Choroid plexus epithelial cell (primary cell): ENCODE measurements around the gene RNPEPL1.
A peak's percentile ranks its signal among the peaks of the same experiment; 100 is the strongest.
"Not testable (repeated sequence)": the region's sequence is repeated elsewhere in the genome, so short reads cannot be mapped to it uniquely, and the experiment has no call there.

Experiments used
- DNase-seq: peaks from one replicate; pipeline ENCODE4 v3.0.0-alpha.2; 2010; ENCODE audit warnings: low read depth
- H3K4me3 ChIP-seq: 2 replicates; pipeline ENCODE4 v1.5.1; 2011; ENCODE audit warnings: low read depth, mild to moderate bottlenecking, control low read depth, low read length, moderate library complexity
- TF ChIP-seq, protein P1 (sequence below): conservative IDR thresholded peaks from 2 replicates; pipeline ENCODE4 v1.5.1; 2011; ENCODE audit warnings: low read depth, mild to moderate bottlenecking, control low read depth, inconsistent platforms, low read length, moderate library complexity

Gene RNPEPL1

GRCh38 chr2:240561325-240561971 is 6.8 kb upstream of the RNPEPL1 start:
- H3K4me3 ChIP-seq: peak overlapping the region; percentile 69
- TF ChIP-seq, protein P1, sequence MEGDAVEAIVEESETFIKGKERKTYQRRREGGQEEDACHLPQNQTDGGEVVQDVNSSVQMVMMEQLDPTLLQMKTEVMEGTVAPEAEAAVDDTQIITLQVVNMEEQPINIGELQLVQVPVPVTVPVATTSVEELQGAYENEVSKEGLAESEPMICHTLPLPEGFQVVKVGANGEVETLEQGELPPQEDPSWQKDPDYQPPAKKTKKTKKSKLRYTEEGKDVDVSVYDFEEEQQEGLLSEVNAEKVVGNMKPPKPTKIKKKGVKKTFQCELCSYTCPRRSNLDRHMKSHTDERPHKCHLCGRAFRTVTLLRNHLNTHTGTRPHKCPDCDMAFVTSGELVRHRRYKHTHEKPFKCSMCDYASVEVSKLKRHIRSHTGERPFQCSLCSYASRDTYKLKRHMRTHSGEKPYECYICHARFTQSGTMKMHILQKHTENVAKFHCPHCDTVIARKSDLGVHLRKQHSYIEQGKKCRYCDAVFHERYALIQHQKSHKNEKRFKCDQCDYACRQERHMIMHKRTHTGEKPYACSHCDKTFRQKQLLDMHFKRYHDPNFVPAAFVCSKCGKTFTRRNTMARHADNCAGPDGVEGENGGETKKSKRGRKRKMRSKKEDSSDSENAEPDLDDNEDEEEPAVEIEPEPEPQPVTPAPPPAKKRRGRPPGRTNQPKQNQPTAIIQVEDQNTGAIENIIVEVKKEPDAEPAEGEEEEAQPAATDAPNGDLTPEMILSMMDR: no peak
- DNase-seq: peak; percentile 85

DNA sequence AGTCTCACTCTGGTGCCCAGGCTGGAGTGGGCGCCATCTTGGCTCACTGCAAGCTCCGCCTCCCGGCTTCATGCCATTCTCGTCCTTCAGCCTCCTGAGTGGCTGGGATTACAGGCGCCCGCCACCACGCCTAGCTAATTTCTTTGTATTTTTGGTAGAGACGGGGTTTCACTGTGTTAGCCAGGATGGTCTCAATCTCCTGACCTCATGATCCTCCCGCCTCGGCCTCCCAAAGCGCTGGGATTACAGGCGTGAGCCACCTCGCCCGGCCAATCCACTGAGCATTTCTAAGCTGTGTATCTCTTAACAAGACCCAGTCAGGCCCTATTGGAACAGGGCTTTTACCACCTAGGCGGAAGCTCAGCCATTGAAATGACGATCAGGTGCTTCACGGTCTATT is 5.1 kb upstream of the RNPEPL1 start:
- not testable (repeated sequence) for DNase-seq, H3K4me3 ChIP-seq

DNA sequence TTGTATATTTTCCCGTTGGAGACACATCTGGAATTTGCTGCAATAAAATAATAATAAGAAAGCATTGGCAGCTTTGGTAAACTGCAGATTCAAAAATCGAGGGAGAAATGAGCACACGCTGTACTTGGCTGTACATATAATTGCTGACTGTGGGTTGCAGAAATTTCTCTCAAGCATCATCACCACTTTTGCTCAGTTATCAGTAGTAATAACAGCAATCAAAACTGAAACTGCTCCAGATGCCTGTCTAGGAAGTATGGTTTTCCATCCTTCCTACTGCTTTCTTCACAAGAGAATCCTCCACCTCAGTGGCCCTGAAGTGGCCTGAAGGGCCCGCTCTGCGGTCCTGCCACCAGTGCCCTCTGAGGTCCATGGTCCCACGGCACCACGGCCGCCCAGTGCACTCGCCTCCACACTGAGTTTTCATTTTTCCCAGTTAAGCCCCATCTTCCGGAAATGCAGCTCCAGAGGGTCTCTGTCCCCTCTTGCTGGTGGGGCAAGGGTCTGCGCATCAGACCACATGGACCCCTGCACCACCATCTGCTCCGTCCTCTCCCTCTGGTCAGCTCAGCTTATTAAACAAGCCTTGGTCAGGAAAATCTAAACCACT is 4.2 kb upstream of the RNPEPL1 start:
- TF ChIP-seq, protein P1: no peak
- H3K4me3 ChIP-seq: no peak overlapping the region
- DNase-seq: no peak

DNA sequence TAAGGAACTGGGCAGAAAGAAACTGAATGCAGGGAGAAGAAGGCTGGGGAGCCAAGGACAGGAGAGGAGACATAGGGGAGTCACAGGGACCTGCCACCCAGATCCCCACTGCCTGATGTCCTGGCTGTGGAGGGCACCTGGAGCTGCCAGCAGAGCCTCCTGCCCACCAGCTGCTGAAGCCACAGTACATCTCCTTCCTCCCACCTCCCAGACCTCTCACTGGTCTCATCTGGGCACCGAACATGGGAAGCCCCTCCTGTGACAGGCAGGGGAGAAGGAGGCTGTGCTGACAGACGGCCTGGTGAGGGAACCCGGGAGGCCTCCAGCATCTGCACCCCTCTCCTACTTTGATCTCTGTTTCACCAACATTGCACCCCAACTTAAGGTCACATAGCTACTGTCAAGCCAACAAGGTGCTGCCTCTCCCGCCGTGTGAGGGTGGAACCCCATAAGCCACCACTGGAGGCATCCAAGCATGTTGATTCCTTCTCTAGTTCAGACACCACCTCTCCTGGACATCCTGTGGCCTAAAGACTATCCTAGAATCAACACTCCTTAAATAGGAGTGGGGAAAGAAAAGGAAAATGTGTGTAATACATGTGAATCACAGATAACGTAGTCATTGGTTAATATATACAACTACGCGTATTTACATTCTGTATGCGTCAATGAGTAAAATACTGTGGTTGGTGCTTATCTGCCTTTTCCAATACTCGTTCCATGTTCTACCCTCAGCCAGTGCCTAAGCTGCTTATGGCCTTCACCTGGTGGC is 3.5 kb upstream of the RNPEPL1 start:
- DNase-seq: peak; percentile 55
- TF ChIP-seq, protein P1: peak; percentile 41
- H3K4me3 ChIP-seq: no peak overlapping the region

DNA sequence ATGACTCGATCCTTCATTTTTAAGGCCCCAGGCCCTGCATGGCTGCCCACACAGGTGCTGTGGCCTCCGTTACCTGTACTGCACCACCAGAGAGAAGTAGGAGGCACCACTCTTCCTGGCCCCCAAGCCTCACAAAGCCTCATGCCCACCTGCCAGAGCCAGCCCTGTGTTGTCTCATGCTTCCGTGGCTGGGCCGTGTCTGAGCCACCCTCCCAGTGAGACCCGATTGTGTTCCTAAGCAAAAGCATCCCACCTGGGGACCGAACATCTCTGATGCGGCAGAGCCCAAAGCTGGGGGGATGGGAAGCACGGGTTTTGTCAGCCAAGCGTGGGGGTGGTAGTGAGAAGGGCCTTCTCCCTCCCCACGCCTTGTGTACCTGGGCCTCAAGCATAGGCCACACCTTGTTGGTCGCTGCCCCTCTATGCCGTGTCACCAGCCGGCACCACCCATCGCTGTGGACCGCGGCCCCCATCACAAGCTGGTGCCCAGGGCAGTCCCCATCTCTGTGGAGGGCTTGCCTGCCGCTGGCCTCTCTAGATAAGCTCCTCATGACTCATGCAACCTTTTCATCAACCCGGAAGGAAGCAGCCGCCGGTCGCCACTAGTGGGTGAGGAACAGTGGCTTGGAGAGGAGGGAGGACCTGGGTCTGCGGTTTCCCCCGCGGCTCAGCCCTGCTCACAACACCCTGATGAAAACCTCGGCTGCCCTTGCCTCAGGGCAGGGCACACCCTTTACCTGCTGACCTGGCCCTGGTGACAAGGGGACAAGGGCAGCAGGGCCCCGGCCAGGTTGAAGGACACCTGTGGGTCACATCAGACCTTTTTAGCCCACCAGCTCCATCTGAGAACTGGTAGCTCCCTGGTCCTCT is 2.7 kb upstream of the RNPEPL1 start:
- peak; percentile 38 for DNase-seq
- TF ChIP-seq, protein P1: no peak
- no peak overlapping the region for H3K4me3 ChIP-seq

DNA sequence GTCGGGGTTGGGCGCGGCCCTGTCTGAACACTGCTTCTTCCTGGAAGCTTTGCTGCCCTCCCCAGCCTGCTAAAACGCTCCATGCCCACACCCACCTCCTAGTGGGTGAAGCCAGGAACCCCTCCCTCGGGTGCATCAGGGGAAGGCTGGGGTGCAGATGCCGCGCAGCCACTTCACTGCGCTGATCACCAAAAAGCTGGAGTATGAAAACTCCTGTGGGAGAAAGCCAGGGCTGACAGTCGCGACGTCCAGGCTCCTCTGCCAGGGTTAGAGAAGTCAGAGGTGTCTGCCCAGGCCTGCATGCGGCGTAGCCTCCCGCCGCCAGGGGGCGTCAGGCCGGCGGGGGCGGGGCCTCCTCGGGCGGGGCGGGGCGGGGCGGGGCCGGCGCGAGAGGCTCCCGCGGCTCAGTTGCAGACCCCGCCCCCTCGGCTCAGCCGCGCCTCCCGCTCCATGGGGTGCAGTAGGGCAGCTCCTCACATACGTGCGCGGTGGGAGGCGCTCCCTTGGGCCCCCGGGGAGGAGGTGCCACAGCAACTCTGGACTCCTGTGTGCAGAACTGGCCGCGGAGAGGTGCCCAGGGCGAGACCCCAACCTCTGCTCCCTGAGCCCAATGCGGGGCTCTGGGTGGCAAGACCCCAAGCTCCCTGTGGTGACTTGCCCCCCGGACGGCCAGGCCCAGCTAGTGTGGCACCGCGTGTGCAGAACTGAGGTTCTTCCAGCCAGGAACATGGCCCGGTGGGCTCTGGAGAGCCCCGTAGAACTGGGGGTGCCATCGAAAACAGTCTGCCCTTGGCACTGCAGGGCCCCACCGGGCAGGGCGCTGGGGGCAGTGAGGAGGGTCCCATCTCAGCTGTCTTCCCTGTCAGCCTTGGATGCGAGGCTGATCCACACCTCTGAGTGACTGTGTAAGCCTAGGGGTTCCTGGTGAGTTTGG is 1.8 kb upstream of the RNPEPL1 start:
- H3K4me3 ChIP-seq: peak overlapping the region; percentile 43
- DNase-seq: peak; percentile 87
- TF ChIP-seq, protein P1: peak; percentile 68
